Measurements from ENCODE around the gene KCTD2.

The KCTD2 gene

GRCh38 chr17:75109407-75110233 lies 62.6 kb downstream of the KCTD2 start, which contains the start of gene ARMC7:
TSS of gene ARMC7 (plus strand) at chr17:75109969. CDS start at chr17:75110289, 320 bp downstream.
- H3K4me3 ChIP-seq (ENCODE audit: low read depth in 1 of 2, low read length in 2 of 2) = peak within 1 kb of the TSS; percentile 32 to 85; a peak in 3 of 4 replicates
- H3K27ac ChIP-seq (ENCODE audit: low read length) = peak within 1 kb of the TSS; percentile 78
- DNase-seq = peak; percentile 93
- H3K36me3 ChIP-seq (ENCODE audit: insufficient read depth, low read length) = no peaks in the 10 kb centered on the region; the same call in 1 of the 2 replicates
- peak within 1 kb of the TSS; percentile 74 for H3K9ac ChIP-seq (ENCODE audit: low read depth, low read length)
- peak; percentile 82 for ATAC-seq (ENCODE audit: insufficient read depth, low read depth)
- H4K20me1 ChIP-seq (ENCODE audit: insufficient read depth, low read length) = no peaks in the 10 kb centered on the region
- TF ChIP-seq CTCF (IDR thresholded peaks at IDR 0.05; ENCODE audit: borderline replicate concordance, extremely low read depth, low read length, poor library complexity, severe bottlenecking) = peak; percentile 11
- no peak for TF ChIP-seq EZH2 (IDR thresholded peaks at IDR 0.05; ENCODE audit: borderline replicate concordance, low read depth, low read length, severe bottlenecking)
- H2AFZ ChIP-seq (ENCODE audit: low read depth, low read length) = peak within 1 kb of the TSS; percentile 90
- no peaks in the 10 kb centered on the region for H3K27me3 ChIP-seq (ENCODE audit: insufficient read depth, low read length, poor library complexity)
- H3K4me2 ChIP-seq (ENCODE audit: insufficient read depth, low read length) = peak within 1 kb of the TSS; percentile 97
- H3K4me1 ChIP-seq (ENCODE audit: insufficient read depth, low read length) = peaks cover 46% of the 10 kb centered on the region
- no peaks in the 10 kb centered on the region for H3K9me3 ChIP-seq (ENCODE audit: insufficient read depth, low read length, severe bottlenecking)
- H3K79me2 ChIP-seq (ENCODE audit: insufficient read depth, low read length) = peaks cover 28% of the 10 kb centered on the region

- TF ChIP-seq EZH2 (IDR thresholded peaks at IDR 0.05; ENCODE audit: borderline replicate concordance, low read depth, low read length, severe bottlenecking) (no peak), CTCF (IDR thresholded peaks at IDR 0.05; ENCODE audit: borderline replicate concordance, extremely low read depth, low read length, poor library complexity, severe bottlenecking) (no peak)
- Histone ChIP-seq H3K27me3 (ENCODE audit: insufficient read depth, low read length, poor library complexity) (no peaks in the 10 kb centered on the region), H3K4me3 (ENCODE audit: low read depth in 1 of 2, low read length in 2 of 2) (peak overlapping the region; percentile 32 to 85; a peak in 3 of 4 replicates), H4K20me1 (ENCODE audit: insufficient read depth, low read length) (no peaks in the 10 kb centered on the region), H3K36me3 (ENCODE audit: insufficient read depth, low read length) (peaks cover 4% of the 10 kb centered on the region; the same call in 1 of the 2 replicates), H3K79me2 (ENCODE audit: insufficient read depth, low read length) (peaks cover 34% of the 10 kb centered on the region), H2AFZ (ENCODE audit: low read depth, low read length) (peak overlapping the region; percentile 90), H3K4me2 (ENCODE audit: insufficient read depth, low read length) (peak overlapping the region; percentile 97), H3K9ac (ENCODE audit: low read depth, low read length) (peak overlapping the region; percentile 74), H3K9me3 (ENCODE audit: insufficient read depth, low read length, severe bottlenecking) (no peaks in the 10 kb centered on the region), H3K4me1 (ENCODE audit: insufficient read depth, low read length) (peaks cover 51% of the 10 kb centered on the region), H3K27ac (ENCODE audit: low read length) (peak overlapping the region; percentile 78)
- ATAC-seq (ENCODE audit: insufficient read depth, low read depth) = no peak
- peak; percentile 35 for DNase-seq
Measured at GRCh38 chr17:75110234-75110937, 63.4 kb downstream of the KCTD2 start.

GRCh38 chr17:75111777-75112335 lies 64.8 kb downstream of the KCTD2 start:
- Histone ChIP-seq H3K27me3 (ENCODE audit: insufficient read depth, low read length, poor library complexity) (no peaks in the 10 kb centered on the region), H3K79me2 (ENCODE audit: insufficient read depth, low read length) (peaks cover 36% of the 10 kb centered on the region), H3K36me3 (ENCODE audit: insufficient read depth, low read length) (peaks cover 13% of the 10 kb centered on the region), H3K9ac (ENCODE audit: low read depth, low read length) (no peak overlapping the region), H3K4me3 (ENCODE audit: low read depth in 1 of 2, low read length in 2 of 2) (no peak overlapping the region), H2AFZ (ENCODE audit: low read depth, low read length) (no peak overlapping the region), H3K27ac (ENCODE audit: low read length) (no peak overlapping the region), H3K4me1 (ENCODE audit: insufficient read depth, low read length) (peaks cover 51% of the 10 kb centered on the region), H4K20me1 (ENCODE audit: insufficient read depth, low read length) (no peaks in the 10 kb centered on the region), H3K4me2 (ENCODE audit: insufficient read depth, low read length) (peak overlapping the region; percentile 97), H3K9me3 (ENCODE audit: insufficient read depth, low read length, severe bottlenecking) (no peaks in the 10 kb centered on the region)
- TF ChIP-seq CTCF (IDR thresholded peaks at IDR 0.05; ENCODE audit: borderline replicate concordance, extremely low read depth, low read length, poor library complexity, severe bottlenecking) = no peak
- TF ChIP-seq EZH2 (IDR thresholded peaks at IDR 0.05; ENCODE audit: borderline replicate concordance, low read depth, low read length, severe bottlenecking) = no peak
- DNase-seq (no peak), ATAC-seq (ENCODE audit: insufficient read depth, low read depth) (no peak)
